Epithelial cell of proximal tubule (primary cell): ENCODE measurements around the gene NRBP1. TPM values are rescaled to one million over a fixed set of nuclear protein-coding genes. Genes with fewer than 3 reads are reported as not detected.

Experiments used
- DNase-seq: peaks from one replicate; pipeline ENCODE4 v3.0.0-alpha.2; 2011; ENCODE audit warnings: low read depth
- H3K4me3 ChIP-seq: 2 replicates; pipeline ENCODE4 v1.5.1; 2011; ENCODE audit warnings: low read depth, mild to moderate bottlenecking, low read length
- total RNA-seq: library from RNA; depleted of rRNA; stranded (reverse); fragments of >200 nt; gene quantifications from 2 replicates; pipeline ENCODE4 v1.2.3, GENCODE V29; 2015
- TF ChIP-seq, protein P1 (sequence below): conservative IDR thresholded peaks from 2 replicates; pipeline ENCODE4 v1.5.1; 2012; ENCODE audit warnings: low read depth, mild to moderate bottlenecking, low read length

Gene NRBP1
- total RNA-seq, 1 donor from 2014 or later = 60.2 TPM

DNA sequence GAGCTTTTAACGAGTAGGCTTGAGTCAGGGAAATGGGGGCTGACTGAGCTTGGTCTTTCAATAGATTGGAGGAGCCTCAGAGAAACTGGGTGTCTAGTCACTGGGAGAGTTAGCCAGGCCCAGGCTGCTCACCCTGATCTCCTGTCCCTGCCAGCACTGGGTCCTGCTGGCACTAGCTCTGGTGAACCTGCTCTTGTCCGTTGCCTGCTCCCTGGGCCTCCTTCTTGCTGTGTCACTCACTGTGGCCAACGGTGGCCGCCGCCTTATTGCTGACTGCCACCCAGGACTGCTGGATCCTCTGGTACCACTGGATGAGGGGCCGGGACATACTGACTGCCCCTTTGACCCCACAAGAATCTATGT is 14.5 kb downstream of the NRBP1 start:
- TF ChIP-seq, protein P1, sequence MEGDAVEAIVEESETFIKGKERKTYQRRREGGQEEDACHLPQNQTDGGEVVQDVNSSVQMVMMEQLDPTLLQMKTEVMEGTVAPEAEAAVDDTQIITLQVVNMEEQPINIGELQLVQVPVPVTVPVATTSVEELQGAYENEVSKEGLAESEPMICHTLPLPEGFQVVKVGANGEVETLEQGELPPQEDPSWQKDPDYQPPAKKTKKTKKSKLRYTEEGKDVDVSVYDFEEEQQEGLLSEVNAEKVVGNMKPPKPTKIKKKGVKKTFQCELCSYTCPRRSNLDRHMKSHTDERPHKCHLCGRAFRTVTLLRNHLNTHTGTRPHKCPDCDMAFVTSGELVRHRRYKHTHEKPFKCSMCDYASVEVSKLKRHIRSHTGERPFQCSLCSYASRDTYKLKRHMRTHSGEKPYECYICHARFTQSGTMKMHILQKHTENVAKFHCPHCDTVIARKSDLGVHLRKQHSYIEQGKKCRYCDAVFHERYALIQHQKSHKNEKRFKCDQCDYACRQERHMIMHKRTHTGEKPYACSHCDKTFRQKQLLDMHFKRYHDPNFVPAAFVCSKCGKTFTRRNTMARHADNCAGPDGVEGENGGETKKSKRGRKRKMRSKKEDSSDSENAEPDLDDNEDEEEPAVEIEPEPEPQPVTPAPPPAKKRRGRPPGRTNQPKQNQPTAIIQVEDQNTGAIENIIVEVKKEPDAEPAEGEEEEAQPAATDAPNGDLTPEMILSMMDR = no peak
- no peak overlapping the region for H3K4me3 ChIP-seq
- DNase-seq = no peak

DNA sequence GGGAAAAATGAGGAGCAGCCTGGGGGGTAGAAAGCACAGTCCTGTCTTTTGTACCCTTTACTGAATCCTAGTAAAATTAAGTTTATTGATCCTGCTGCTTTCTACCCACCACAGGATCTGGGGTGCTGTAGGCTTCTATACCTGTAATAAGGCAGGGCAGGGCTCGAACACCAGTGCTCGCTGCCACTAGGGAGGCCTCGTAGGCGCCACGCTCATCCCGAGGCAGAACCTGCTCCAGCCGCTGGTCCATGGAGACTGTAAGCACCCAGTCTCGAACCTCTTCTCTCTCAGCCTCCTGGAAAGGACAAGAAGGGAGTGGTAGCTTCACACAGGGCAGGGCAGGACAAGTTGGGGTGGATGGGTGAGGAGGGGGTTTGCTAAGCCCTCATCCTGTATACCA is 16.7 kb downstream of the NRBP1 start:
- no peak for DNase-seq
- TF ChIP-seq, protein P1 = no peak
- no peak overlapping the region for H3K4me3 ChIP-seq

DNA sequence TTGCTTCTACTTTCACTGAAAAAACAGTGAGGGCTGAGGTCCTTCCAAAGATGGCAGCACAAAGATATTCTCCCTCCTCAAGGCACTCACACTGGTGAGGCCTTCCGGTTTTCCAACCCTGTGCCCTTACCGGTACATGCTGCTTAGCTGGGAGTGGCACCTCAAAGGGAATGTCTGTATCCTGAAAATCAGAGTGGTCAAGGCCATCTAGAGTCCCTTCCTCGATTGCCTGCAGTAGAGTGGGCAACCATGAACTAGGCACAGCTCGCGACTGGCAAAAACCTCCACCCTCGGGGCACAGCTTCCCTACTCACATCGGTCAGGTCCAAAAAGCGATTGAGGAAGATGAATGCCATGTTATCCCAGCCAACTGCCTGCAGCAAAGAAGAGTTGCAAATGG is 17.2 kb downstream of the NRBP1 start:
- TF ChIP-seq, protein P1 = no peak
- DNase-seq = no peak
- H3K4me3 ChIP-seq = no peak overlapping the region

DNA sequence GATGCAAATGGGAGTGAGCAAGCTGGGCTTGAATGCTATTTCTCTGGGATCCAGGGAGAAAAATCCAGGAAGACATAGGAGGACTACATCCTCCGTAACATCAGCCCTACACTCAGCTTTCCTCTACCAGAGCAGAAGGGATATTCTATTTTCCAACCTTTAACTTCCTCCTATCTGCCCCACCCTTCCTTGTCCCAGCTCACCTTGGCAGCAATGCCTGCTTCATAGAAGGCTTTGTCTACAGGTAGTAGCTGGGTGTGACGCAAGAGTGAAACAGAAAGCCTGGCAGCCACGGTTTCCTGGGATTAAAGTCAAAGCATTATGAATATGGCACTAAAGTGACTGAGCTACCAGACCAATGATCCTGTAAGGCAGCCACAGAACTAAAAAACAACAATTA is 17.6 kb downstream of the NRBP1 start:
- no peak for DNase-seq

DNA sequence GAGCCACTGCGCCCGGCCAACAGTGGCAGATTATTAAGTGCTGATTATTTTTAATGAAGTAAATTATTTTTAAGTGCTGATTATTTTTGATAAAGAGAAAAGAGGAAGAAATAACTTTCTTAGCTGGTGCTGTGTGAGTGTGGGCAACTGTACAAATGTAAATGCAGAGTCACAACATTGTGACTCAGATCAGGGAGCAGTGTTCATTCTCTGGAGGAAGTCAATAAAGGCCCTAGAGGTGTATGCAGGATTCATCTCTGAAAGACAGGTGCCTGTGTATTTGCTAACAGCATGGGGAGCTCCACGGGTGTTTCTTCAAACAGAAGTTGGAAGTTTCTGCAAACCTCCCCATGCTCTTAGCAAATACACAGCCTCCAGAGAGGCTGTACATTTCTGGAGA is 19.9 kb downstream of the NRBP1 start:
- no peak for DNase-seq
- no peak overlapping the region for H3K4me3 ChIP-seq
- TF ChIP-seq, protein P1 = no peak

More for the DNA sequence above, 17.6 kb downstream of the NRBP1 start:
- TF ChIP-seq, protein P1 = no peak
- no peak overlapping the region for H3K4me3 ChIP-seq

DNA sequence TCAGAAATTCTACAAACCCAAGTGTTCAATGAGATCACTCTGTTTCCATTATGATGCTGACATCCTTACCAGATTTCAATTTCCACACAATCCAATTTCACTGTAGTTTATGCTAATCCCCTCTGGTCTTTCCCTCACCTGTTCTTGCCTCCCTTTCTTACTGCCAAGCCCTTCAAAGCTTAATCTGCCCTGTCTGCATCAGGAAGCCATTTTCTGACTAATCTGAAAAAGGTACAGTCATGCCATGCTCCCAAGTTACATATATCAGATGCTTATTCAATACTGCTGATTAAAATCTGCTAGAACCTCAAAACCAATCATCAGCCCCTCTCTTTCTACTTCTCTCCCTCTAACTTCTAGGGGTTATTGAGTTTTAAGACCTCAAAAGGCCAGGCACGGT is 22.7 kb downstream of the NRBP1 start:
- no peak for DNase-seq
- H3K4me3 ChIP-seq = no peak overlapping the region
- TF ChIP-seq, protein P1 = no peak

DNA sequence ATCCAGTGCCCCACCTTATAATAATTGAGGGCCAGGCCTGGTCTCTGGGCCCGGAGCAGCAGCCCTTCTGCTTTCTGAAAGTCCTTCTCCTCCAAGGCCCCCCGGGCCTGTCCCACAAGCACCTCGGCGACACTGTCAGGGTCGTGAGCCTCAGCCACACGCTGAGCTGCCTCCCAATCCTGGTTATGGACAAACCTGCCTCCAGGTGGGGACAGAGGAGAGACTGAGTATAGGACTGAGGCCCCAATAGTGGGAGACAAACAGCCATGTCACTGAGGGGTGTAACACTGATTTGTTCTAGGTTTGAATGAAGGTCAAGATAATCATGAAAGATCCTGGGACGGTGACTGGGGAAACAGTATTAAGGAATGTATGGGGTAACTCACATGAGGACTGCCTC is 25.5 kb downstream of the NRBP1 start:
- no peak overlapping the region for H3K4me3 ChIP-seq
- TF ChIP-seq, protein P1 = no peak
- DNase-seq = no peak
